Vagina (tissue), 2 donors: ENCODE results near the gene GPM6B.

ENCODE experiments used
- POLR2A ChIP-seq, 2 donors: fragments of 450-650 bp; IDR thresholded peaks; one replicate each; pipeline ENCODE4 v1.6.1; 2017; ENCODE audit warnings: antibody characterized with exemption in 2 of 2, mild to moderate bottlenecking in 2 of 2, moderate library complexity in 2 of 2
- POLR2AphosphoS5 ChIP-seq, 2 donors: sonication (generic); formaldehyde crosslinking; IDR thresholded peaks; one replicate each; pipeline ENCODE4 v1.9.0; 2017; ENCODE audit warnings: antibody characterized with exemption in 2 of 2, mild to moderate bottlenecking in 2 of 2, low read depth in 1 of 2; ENCODE audit not compliant: insufficient read depth in 1 of 2
- TF ChIP-seq, protein P1 (sequence below), 3 experiments: fragments of 450-650 bp in 2 of 3; fragments of 200-600 bp in 1 of 3; sonication (generic) in 1 of 3; IDR thresholded peaks; one replicate each; pipeline ENCODE4 v1.5.1; 2017 to 2019; ENCODE audit warnings: antibody characterized with exemption in 3 of 3, mild to moderate bottlenecking in 2 of 3, moderate library complexity in 2 of 3

DNA sequence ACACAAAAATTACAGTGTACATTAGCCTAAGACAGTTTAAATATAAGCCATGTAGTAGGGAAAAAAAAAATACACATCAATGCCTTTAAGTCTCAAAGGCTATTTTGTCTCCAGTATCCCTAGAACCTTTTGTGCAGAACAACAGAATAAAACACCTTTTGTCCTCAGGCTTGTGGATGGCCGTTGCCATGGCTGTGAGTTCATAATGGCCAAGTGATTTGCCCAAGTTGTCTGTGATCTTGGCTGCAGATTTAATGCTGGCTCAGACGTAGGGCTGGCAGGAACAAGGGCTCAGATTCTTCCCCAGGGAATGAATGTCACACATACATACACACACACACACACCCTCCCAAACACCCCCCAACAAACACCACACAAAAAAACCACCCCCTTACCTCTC, 25.3 kb downstream of the GPM6B start:
- TF ChIP-seq, protein P1, sequence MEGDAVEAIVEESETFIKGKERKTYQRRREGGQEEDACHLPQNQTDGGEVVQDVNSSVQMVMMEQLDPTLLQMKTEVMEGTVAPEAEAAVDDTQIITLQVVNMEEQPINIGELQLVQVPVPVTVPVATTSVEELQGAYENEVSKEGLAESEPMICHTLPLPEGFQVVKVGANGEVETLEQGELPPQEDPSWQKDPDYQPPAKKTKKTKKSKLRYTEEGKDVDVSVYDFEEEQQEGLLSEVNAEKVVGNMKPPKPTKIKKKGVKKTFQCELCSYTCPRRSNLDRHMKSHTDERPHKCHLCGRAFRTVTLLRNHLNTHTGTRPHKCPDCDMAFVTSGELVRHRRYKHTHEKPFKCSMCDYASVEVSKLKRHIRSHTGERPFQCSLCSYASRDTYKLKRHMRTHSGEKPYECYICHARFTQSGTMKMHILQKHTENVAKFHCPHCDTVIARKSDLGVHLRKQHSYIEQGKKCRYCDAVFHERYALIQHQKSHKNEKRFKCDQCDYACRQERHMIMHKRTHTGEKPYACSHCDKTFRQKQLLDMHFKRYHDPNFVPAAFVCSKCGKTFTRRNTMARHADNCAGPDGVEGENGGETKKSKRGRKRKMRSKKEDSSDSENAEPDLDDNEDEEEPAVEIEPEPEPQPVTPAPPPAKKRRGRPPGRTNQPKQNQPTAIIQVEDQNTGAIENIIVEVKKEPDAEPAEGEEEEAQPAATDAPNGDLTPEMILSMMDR (IDR thresholded peaks at IDR 0.05): no peak
- TF ChIP-seq POLR2A (IDR thresholded peaks at IDR 0.05) (no peak), POLR2AphosphoS5 (IDR thresholded peaks at IDR 0.05; ENCODE audit: insufficient read depth in 1 of 2, low read depth in 1 of 2) (no peak)
